GM10248 (cell line): ENCODE measurements around the gene TCF12.

Source experiments
- CTCF ChIA-PET: fragments of 300-600 bp; sonication (Branson Sonifier 250); formaldehyde crosslinking; extraction: SDS; loops from one replicate; lab custom pipeline; 2021; ENCODE audit warnings: antibody characterized with exemption; lab: Yijun Ruan, JAX
- POLR2A ChIA-PET: fragments of 350-650 bp; sonication (Branson Sonifier 250); formaldehyde crosslinking; extraction: SDS; loops from one replicate; lab custom pipeline; 2020; ENCODE audit warnings: antibody characterized with exemption; lab: Yijun Ruan, JAX
- DNase-seq: peaks from one replicate; pipeline ENCODE4 v3.0.0; 2012; ENCODE audit errors: extremely low spot score
- CTCF ChIP-seq: IDR thresholded peaks from 2 replicates; pipeline ENCODE4 v1.5.1; 2012; ENCODE audit warnings: mild to moderate bottlenecking, low read depth; ENCODE audit errors: extremely low read depth, missing control alignments, control extremely low read depth

TCF12 gene

GRCh38 chr15:56989411-56989924 is 71.0 kb downstream of the TCF12 start:
- TF ChIP-seq CTCF, result no peak
- no peak for DNase-seq
- ChIA-PET POLR2A (no interaction called here), CTCF (no interaction called here)

- ChIA-PET POLR2A (no interaction called here), CTCF (no interaction called here)
- DNase-seq, result no peak
- TF ChIP-seq CTCF, result no peak
Observed at GRCh38 chr15:56991017-56991416, 72.6 kb downstream of the TCF12 start.

GRCh38 chr15:56992725-56993124 is 74.3 kb downstream of the TCF12 start:
- POLR2A ChIA-PET, result no interaction called here

GRCh38 chr15:56994280-56994679 is 75.8 kb downstream of the TCF12 start:
- DNase-seq, result no peak
- no peak for TF ChIP-seq CTCF
- ChIA-PET POLR2A (no interaction called here), CTCF (interaction anchor here (1.0 kb wide), 1 partner anchor 20 kb away, joined by 3 read pairs; no protein-coding TSS in a partner anchor)

More at GRCh38 chr15:56992725-56993124, 74.3 kb downstream of the TCF12 start:
- CTCF ChIA-PET, result no interaction called here
- TF ChIP-seq CTCF, result no peak
- no peak for DNase-seq

- CTCF ChIA-PET, result no interaction called here
- DNase-seq, result no peak
- POLR2A ChIA-PET, result no interaction called here
- no peak for TF ChIP-seq CTCF
Observed at GRCh38 chr15:56996093-56996492, 77.6 kb downstream of the TCF12 start.

- DNase-seq, result no peak
- TF ChIP-seq CTCF, result no peak
- POLR2A ChIA-PET, result no interaction called here
- CTCF ChIA-PET, result interaction anchor here (1.0 kb wide), 1 partner anchor 18 kb away, joined by 3 read pairs; no protein-coding TSS in a partner anchor
Observed at GRCh38 chr15:56996746-56997470, 78.5 kb downstream of the TCF12 start.
